Fibroblast of lung (primary cell): ENCODE data around the gene LRCOL1.

Experiments
- CTCF ChIP-seq, 2 donors: IDR thresholded peaks in 1 of 2; conservative IDR thresholded peaks in 1 of 2; 1 replicate in 1 of 2; 2 replicates in 1 of 2; pipeline ENCODE4 v1.5.1; 2011 to 2012; ENCODE audit warnings: low read length in 2 of 2, control low read depth in 1 of 2, inconsistent platforms in 1 of 2, low read depth in 1 of 2, mild to moderate bottlenecking in 1 of 2
- EZH2 ChIP-seq: IDR thresholded peaks from 2 replicates; pipeline ENCODE4 v1.5.1; 2012; ENCODE audit warnings: low read length, control low read depth, mild to moderate bottlenecking; ENCODE audit errors: missing control alignments

- TF ChIP-seq CTCF (conservative IDR thresholded peaks at IDR 0.05 in 1 of 2, IDR thresholded peaks at IDR 0.05 in 1 of 2; ENCODE audit: low read depth in 1 of 2, low read length in 2 of 2), result no peak
- TF ChIP-seq EZH2, result no peak
These were observed 27.4 kb upstream of the LRCOL1 start for GRCh38 chr12:132637811-132638210.
